Upper lobe of right lung (tissue), 1 donor: ENCODE results near the gene DNAJB12. TPM values are rescaled to one million over a fixed set of nuclear protein-coding genes. Genes with fewer than 3 reads are reported as not detected.

ENCODE experiments used
- ATAC-seq: fragments of 200-7000 bp; cut with Tn5 transposase; one replicate; pipeline ENCODE4 v1.9.1; 2020; ENCODE audit warnings: mild to moderate bottlenecking, moderate library complexity
- DNase-seq: peaks from one replicate; pipeline ENCODE4 v3.0.0-alpha.2; 2020
- H3K27ac ChIP-seq: fragments of 200-600 bp; one replicate; pipeline ENCODE4 v1.8.0; 2022
- H3K27me3 ChIP-seq: fragments of 200-600 bp; one replicate; pipeline ENCODE4 v1.8.0; 2022; ENCODE audit warnings: mild to moderate bottlenecking
- H3K36me3 ChIP-seq: fragments of 200-600 bp; one replicate; pipeline ENCODE4 v1.8.0; 2022
- H3K4me1 ChIP-seq: fragments of 200-600 bp; one replicate; pipeline ENCODE4 v1.8.0; 2022
- H3K4me3 ChIP-seq: fragments of 200-600 bp; one replicate; pipeline ENCODE4 v1.8.0; 2022; ENCODE audit warnings: mild to moderate bottlenecking
- H3K9me3 ChIP-seq: fragments of 200-600 bp; one replicate; pipeline ENCODE4 v1.8.0; 2022
- CTCF ChIP-seq: fragments of 200-600 bp; IDR thresholded peaks from one replicate; pipeline ENCODE4 v1.8.0; 2022; ENCODE audit warnings: antibody characterized with exemption
- intact Hi-C: fragments of 100-400 bp; cut with DNase I; formaldehyde crosslinking; loops from one replicate; pipeline ENCODE4 v1.11.0; 2022
- total RNA-seq: library from RNA; stranded (reverse); fragmentation: NEBNext Ultra II Directional; extraction: Animal tissue kit (Norgen Biotek cat#: 25700); gene quantifications from one replicate; pipeline ENCODE4 v1.2.1, GENCODE V29; 2021
- donor health status: DM: no; HTN: yes; CAD: no; lungs with severe emphysema.

DNAJB12 gene
- total RNA-seq, 1 donor from 2014 or later, result 39.9 TPM

DNA sequence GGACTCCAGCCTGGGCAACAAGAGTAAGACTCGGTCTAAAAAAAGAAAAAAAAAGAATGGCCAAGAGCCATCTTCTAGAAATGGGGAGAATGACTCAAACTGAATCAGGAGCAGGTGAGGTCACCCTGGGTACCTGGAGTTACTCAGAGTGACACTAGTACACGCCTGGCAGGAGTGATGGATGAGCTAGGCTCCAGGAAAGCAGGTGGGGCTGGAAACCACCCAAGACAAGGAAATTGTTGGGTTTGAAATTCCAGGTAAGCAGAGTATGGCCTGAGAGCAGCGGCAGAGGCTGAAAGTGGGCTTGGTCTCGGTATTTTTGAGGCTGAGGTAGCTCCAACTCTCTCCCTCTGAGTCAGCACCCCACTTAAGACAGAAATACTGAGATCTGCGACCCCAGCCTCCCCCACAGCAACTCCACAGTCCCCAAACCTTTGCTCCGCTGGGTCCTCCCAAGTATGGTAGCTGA, 62.5 kb downstream of the DNAJB12 start:
- ATAC-seq (no peak), DNase-seq (no peak)
- peaks cover 8% of the 10 kb centered on the region for H3K4me1 ChIP-seq
- no peak overlapping the region for H3K4me3 ChIP-seq
- intact Hi-C loops, result no loop called here
- no peak overlapping the region for H3K27ac ChIP-seq
- TF ChIP-seq CTCF, result no peak
- H3K27me3 ChIP-seq, result no peaks in the 10 kb centered on the region
- H3K36me3 ChIP-seq, result no peaks in the 10 kb centered on the region
- H3K9me3 ChIP-seq, result no peaks in the 10 kb centered on the region

- Histone ChIP-seq H3K36me3 (no peaks in the 10 kb centered on the region), H3K27ac (no peak overlapping the region), H3K9me3 (no peaks in the 10 kb centered on the region), H3K4me1 (no peaks in the 10 kb centered on the region), H3K27me3 (no peaks in the 10 kb centered on the region), H3K4me3 (no peak overlapping the region)
- no peak for TF ChIP-seq CTCF
- peak; percentile 57 for ATAC-seq
- intact Hi-C loops, result no loop called here
- no peak for DNase-seq
Observed at GRCh38 chr10:72291019-72291532, 63.6 kb downstream of the DNAJB12 start.

DNA sequence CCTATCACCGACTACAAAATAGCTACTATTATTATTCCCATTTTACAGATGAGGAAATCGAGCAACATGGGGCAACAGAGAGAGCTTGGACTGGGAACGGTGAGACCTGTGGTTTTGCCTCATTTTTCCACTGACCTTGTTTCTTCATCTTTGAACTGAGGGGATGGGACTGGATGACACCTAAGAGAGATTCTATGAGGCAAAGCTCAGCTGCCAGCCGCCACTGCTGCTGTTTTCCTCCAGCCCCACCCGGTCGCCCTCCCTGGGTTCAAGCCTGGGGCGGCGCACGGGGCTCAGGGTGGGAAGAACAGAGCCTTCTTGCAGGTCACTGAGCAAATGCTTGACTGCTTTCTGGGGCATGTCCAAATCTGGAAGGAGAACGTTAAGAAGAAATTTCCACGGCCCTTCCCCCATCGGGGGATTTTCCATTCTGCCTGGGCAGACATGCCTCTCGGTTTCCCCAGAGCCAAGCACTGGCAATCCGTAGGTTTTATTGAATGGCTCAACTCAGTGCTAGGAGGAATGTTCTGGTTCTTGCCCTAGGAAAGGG, 68.7 kb downstream of the DNAJB12 start:
- Histone ChIP-seq H3K27me3 (no peaks in the 10 kb centered on the region), H3K36me3 (no peaks in the 10 kb centered on the region), H3K27ac (no peak overlapping the region), H3K9me3 (no peaks in the 10 kb centered on the region), H3K4me3 (no peak overlapping the region), H3K4me1 (peaks cover 3% of the 10 kb centered on the region)
- DNase-seq (no peak), ATAC-seq (no peak)
- no peak for TF ChIP-seq CTCF
- intact Hi-C loops, result no loop called here

DNA sequence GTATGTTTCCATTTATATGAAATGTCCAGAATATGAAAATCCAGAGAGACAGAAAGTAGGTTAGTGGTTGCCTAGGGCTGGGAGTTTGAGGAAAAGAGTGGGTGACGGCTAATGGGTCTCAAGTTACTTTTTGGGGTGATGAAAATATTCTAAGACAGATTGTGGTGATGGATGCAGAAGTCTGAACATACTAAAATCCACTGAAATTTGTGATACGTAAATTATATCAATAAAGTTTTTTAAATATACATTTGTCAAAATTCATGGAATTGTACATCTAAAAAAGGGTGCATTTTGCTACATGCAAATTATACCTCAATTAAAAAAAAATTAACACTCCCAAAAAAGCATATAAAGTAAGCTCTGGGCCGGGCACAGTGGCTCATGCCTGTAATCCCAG, 71.6 kb downstream of the DNAJB12 start:
- Histone ChIP-seq H3K4me1 (peaks cover 3% of the 10 kb centered on the region), H3K27me3 (no peaks in the 10 kb centered on the region), H3K27ac (no peak overlapping the region), H3K9me3 (no peaks in the 10 kb centered on the region), H3K4me3 (no peak overlapping the region), H3K36me3 (no peaks in the 10 kb centered on the region)
- ATAC-seq (no peak), DNase-seq (no peak)
- intact Hi-C loops, result no loop called here
- TF ChIP-seq CTCF, result no peak

Other genes with a start within 250 kb of the DNAJB12 start
- 118 TPM for gene ANAPC16, start 138.9 kb downstream of the DNAJB12 start, total RNA-seq
- gene ASCC1, start 138.6 kb downstream of the DNAJB12 start, total RNA-seq, result 27.4 TPM
- 200 TPM for gene DDIT4, start 81.0 kb downstream of the DNAJB12 start, total RNA-seq